HepG2 (cell line): Measurements from ENCODE around the gene IGFBP5.

ENCODE experiments used
- CREM ChIP-seq, 2 experiments: sonication (generic) in 1 of 2; formaldehyde crosslinking in 1 of 2; IDR thresholded peaks; 2 replicates each; pipeline versions ENCODE4 v1.4.0 to v1.6.1; 2016 to 2020; ENCODE audit warnings: antibody characterized with exemption in 1 of 2, mild to moderate bottlenecking in 1 of 2, missing genetic modification reagents in 1 of 2
- GABPA ChIP-seq, 2 experiments: IDR thresholded peaks; 2 replicates each; pipeline ENCODE4 v1.6.1; 2011 to 2016; ENCODE audit warnings: low read depth in 2 of 2, low read length in 1 of 2, missing biosample characterization in 1 of 2, missing genetic modification characterization in 1 of 2
- ZFP36 ChIP-seq: fragments of 150-350 bp; IDR thresholded peaks from 2 replicates; pipeline ENCODE4 v1.6.1; 2018; ENCODE audit warnings: borderline replicate concordance, low read length, low read depth; ENCODE audit not compliant: partially characterized antibody
- TF ChIP-seq, protein P1 (sequence below): sonication (generic); formaldehyde crosslinking; IDR thresholded peaks from 2 replicates; pipeline ENCODE4 v1.4.0; 2020; ENCODE audit warnings: low read depth, mild to moderate bottlenecking, missing genetic modification reagents

DNA sequence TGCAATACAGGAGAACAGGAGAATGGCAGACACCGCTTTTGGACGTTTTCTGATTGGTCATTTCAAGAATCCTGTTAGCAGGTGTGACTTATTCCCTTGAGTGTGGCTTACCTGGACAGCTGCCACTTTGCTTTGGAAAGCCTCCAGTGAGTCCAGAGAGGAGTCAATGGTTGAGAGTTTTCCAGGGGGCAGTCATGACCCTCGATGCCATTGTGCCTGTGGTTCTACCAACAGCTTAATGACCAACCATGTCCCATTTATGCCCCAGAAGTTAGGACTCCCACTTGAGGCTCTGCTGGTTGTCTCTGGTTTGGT is 49.8 kb downstream of the IGFBP5 start:
- TF ChIP-seq GABPA (IDR thresholded peaks at IDR 0.05; ENCODE audit: low read depth, low read length) (no peak), GABPA (CRISPR knock-in tag; IDR thresholded peaks at IDR 0.05; ENCODE audit: low read depth) (no peak), ZFP36 (no peak), CREM (IDR thresholded peaks at IDR 0.05) (no peak), CREM (CRISPR knock-in tag; IDR thresholded peaks at IDR 0.05) (no peak)
- TF ChIP-seq, protein P1, sequence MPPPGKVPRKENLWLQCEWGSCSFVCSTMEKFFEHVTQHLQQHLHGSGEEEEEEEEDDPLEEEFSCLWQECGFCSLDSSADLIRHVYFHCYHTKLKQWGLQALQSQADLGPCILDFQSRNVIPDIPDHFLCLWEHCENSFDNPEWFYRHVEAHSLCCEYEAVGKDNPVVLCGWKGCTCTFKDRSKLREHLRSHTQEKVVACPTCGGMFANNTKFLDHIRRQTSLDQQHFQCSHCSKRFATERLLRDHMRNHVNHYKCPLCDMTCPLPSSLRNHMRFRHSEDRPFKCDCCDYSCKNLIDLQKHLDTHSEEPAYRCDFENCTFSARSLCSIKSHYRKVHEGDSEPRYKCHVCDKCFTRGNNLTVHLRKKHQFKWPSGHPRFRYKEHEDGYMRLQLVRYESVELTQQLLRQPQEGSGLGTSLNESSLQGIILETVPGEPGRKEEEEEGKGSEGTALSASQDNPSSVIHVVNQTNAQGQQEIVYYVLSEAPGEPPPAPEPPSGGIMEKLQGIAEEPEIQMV (CRISPR knock-in tag) = no peak
